Endothelial cell (in vitro differentiated cells): ENCODE results near the gene CCDC136. TPM values are rescaled to one million over a fixed set of nuclear protein-coding genes. Genes with fewer than 3 reads are reported as not detected.

Experiments
- DNase-seq: peaks from one replicate; pipeline ENCODE4 v3.0.0; 2021; ENCODE audit warnings: low spot score
- H3K27ac Mint-ChIP-seq: one replicate; pipeline ENCODE4 v1.8.0; 2021; ENCODE audit warnings: mixed read lengths, inconsistent platforms; ENCODE audit not compliant: unreplicated experiment
- H3K27me3 Mint-ChIP-seq: one replicate; pipeline ENCODE4 v1.8.0; 2021; ENCODE audit warnings: mild to moderate bottlenecking, moderate library complexity, mixed read lengths, inconsistent platforms; ENCODE audit not compliant: unreplicated experiment
- H3K36me3 Mint-ChIP-seq: one replicate; pipeline ENCODE4 v1.8.0; 2021; ENCODE audit warnings: mild to moderate bottlenecking, low read depth, mixed read lengths, inconsistent platforms; ENCODE audit not compliant: unreplicated experiment
- H3K4me1 Mint-ChIP-seq: one replicate; pipeline ENCODE4 v1.8.0; 2021; ENCODE audit warnings: mild to moderate bottlenecking, mixed read lengths, inconsistent platforms; ENCODE audit not compliant: unreplicated experiment
- H3K4me3 Mint-ChIP-seq: one replicate; pipeline ENCODE4 v1.8.0; 2021; ENCODE audit warnings: mild to moderate bottlenecking, mixed read lengths, inconsistent platforms; ENCODE audit not compliant: unreplicated experiment
- H3K9me3 Mint-ChIP-seq: one replicate; pipeline ENCODE4 v1.8.0; 2021; ENCODE audit warnings: mixed read lengths, inconsistent platforms; ENCODE audit not compliant: unreplicated experiment
- total RNA-seq: library from RNA; stranded (reverse); fragmentation: NEBNext Ultra II Directional; extraction: Animal tissue kit (Norgen Biotek cat#: 25700); gene quantifications from one replicate; pipeline ENCODE4 v1.2.1, GENCODE V29; 2021; ENCODE audit not compliant: unreplicated experiment
- TF ChIP-seq, protein P1 (sequence below): fragments of 200-600 bp; sonication (generic); IDR thresholded peaks from one replicate; pipeline ENCODE4 v1.5.0; 2021; ENCODE audit warnings: antibody characterized with exemption; ENCODE audit not compliant: unreplicated experiment

The CCDC136 gene
- total RNA-seq, 1 donor from 2014 or later: 31.5 TPM

DNA sequence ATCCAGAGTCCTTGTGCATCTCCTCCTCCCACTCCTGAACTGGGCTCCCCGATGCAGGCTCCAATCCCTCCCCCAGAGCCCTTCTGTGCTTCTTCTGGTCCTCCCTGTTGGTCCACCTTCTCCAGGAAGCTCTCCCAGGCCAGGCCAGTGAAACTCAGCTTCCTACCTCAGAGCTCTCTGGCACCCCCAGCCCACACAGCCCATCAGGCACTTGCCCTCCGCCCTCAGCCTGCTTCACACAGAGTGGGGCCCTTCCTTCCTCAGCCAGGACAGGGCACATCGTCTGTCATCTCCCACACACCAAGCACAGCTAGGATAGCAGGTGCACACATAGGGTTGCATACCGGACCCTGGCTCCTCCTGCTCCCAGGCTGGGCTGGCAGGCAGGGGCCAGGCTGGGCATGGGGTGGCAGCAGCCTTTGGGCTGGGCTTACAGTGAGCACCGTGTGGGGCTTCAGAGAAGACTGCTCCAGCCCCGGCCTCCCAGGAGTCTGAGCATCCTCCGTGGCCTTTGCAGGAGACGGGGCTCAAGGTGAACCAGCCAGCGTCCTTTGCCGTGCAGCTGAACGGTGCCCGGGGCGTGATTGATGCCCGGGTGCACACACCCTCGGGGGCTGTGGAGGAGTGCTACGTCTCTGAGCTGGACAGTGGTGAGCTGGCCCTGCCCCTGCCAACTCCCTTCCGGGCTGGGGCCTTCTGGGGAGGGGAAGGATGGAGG lies 64.4 kb downstream of the CCDC136 start:
- no peak for DNase-seq
- TF ChIP-seq, protein P1, sequence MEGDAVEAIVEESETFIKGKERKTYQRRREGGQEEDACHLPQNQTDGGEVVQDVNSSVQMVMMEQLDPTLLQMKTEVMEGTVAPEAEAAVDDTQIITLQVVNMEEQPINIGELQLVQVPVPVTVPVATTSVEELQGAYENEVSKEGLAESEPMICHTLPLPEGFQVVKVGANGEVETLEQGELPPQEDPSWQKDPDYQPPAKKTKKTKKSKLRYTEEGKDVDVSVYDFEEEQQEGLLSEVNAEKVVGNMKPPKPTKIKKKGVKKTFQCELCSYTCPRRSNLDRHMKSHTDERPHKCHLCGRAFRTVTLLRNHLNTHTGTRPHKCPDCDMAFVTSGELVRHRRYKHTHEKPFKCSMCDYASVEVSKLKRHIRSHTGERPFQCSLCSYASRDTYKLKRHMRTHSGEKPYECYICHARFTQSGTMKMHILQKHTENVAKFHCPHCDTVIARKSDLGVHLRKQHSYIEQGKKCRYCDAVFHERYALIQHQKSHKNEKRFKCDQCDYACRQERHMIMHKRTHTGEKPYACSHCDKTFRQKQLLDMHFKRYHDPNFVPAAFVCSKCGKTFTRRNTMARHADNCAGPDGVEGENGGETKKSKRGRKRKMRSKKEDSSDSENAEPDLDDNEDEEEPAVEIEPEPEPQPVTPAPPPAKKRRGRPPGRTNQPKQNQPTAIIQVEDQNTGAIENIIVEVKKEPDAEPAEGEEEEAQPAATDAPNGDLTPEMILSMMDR: no peak
- Mint-ChIP-seq H3K36me3 (peaks cover 4% of the 10 kb centered on the region), H3K4me1 (no peaks in the 10 kb centered on the region), H3K4me3 (no peak overlapping the region), H3K27ac (no peak overlapping the region), H3K9me3 (no peaks in the 10 kb centered on the region), H3K27me3 (peaks cover 16% of the 10 kb centered on the region)

DNA sequence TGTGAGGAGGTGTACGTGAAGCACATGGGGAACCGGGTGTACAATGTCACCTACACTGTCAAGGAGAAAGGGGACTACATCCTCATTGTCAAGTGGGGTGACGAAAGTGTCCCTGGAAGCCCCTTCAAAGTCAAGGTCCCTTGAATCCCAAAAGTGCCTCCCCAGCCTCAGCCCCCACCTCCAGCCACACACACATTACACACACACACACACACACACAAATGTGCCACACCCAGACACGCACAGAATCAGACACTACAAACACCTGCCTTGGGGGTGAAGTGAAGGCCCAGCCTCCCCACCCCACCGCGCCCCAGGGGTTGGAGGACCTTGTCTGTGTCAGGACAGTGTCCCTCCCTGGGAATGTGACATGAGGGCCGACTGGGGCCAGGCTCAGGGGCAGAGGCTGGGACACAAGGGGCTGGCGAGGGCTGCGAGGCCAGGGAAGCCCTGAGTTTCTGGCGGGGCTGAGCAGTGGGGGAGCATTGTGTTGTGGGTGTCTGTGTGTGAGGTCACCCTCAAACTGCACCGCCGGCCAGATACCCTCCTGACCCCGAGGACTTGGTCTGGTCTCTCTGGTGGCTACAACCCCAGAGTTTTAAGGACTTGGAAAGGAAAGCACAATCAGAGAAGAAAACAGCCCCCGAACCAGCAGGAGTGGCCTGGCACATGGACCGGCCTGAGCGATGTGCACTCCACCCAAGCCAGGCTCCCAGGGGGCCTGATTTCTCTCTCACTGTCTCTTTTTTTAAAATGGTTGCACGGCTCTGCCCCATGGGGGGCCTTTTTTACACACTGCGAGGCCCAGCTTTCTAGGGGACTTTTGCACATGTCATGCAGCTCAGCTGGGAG lies 66.8 kb downstream of the CCDC136 start:
- peaks cover 4% of the 10 kb centered on the region for H3K36me3 Mint-ChIP-seq
- H3K9me3 Mint-ChIP-seq: no peaks in the 10 kb centered on the region
- no peak for DNase-seq
- H3K4me1 Mint-ChIP-seq: peaks cover 5% of the 10 kb centered on the region
- no peak overlapping the region for H3K27ac Mint-ChIP-seq
- TF ChIP-seq, protein P1: no peak
- peaks cover 11% of the 10 kb centered on the region for H3K27me3 Mint-ChIP-seq
- no peak overlapping the region for H3K4me3 Mint-ChIP-seq

DNA sequence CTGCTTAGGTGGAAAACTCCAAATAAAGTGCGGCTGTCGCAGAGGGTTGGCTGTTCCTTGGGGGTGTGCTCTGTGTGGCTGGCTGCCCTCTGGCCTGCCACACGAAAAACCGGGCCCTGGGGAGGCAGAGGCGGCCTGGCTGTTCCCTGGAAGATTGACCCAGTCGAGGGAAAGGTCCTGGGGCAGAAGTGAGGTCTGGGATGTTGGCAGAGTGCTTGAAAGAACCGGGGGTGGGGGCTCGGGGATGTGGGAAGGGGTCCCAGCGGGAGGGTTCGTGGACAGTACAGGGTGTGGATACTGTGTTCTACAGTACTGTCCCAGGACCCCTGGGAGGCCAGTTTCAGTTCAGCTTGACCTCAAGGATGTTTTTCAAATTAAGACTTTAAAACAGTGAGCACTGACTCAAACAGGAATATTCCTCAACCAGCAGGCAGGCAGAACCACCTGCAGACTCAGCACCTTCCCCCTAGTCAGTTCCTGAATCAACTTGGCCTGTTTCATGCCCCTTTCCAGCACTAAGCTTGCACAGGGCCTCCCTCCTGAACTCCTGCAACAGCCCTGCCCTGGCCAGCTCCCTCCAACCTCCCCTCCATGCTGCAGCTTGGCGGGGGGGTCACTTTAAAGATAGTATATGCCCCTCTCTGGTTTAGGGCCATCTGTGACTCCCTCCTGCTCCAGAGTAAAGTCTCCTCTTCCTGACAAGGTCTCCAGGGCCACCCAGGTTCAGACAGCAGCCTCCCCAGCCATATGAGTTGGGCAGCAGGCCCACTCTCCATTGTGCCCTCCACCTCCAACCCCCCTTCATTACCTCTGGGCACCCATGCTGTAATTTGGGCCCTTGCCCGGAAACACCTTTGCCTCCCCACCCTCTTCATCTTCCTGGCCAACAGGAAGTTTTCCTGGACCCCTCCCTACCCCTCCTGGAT lies 67.7 kb downstream of the CCDC136 start:
- TF ChIP-seq, protein P1: no peak
- H3K27ac Mint-ChIP-seq: no peak overlapping the region
- no peaks in the 10 kb centered on the region for H3K9me3 Mint-ChIP-seq
- DNase-seq: no peak
- H3K4me3 Mint-ChIP-seq: no peak overlapping the region
- H3K4me1 Mint-ChIP-seq: peaks cover 8% of the 10 kb centered on the region
- H3K27me3 Mint-ChIP-seq: peaks cover 15% of the 10 kb centered on the region
- peaks cover 4% of the 10 kb centered on the region for H3K36me3 Mint-ChIP-seq

DNA sequence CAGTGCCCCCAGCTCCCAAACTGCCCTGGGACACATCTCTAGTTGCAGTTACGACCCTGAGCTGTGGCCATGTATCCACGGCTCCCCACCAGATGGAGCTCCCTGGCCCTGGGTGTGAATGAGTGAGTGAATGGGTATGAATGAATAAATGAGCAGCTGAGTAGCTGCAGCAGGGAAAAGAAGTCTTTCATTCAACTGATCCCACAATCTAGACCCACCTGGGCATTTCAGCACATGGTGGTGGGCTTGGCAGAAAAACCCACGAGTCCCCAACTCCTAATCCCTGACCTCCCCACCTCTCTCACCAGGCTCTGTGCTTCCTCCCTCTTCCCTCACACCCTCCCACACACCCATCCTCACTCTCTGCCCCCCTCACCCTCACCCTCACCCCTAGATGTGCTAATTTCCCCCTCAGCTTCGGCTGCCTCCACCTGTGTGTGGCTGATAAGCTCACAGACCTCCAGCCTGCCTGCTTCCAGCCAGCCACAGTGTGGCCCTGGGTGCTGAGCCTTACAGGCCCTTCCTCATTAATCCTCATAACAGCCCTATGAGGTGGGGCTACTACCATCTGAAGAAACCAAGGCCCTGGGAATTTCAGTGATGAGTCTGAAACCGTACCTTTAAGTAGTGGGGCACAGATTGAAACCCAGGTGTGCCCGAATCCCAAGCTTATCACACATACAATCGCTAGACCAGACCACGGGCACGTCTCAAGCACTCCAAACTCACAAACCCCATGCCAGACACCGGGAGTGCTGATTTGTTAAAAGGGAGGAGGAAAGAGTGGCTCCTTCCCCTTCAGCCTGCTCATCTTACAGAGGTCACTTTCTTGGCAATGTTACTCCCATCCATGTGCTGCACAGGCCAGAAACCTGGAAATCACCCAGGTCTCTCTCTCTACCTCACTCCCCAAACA lies 68.6 kb downstream of the CCDC136 start:
- no peak for DNase-seq
- Mint-ChIP-seq H3K4me1 (peaks cover 8% of the 10 kb centered on the region), H3K27me3 (peaks cover 17% of the 10 kb centered on the region), H3K9me3 (no peaks in the 10 kb centered on the region), H3K36me3 (peaks cover 10% of the 10 kb centered on the region), H3K4me3 (peak overlapping the region; percentile 4), H3K27ac (no peak overlapping the region)
- TF ChIP-seq, protein P1: no peak
